ENCODE measurements around the gene ASB10.

Gene ASB10

DNA sequence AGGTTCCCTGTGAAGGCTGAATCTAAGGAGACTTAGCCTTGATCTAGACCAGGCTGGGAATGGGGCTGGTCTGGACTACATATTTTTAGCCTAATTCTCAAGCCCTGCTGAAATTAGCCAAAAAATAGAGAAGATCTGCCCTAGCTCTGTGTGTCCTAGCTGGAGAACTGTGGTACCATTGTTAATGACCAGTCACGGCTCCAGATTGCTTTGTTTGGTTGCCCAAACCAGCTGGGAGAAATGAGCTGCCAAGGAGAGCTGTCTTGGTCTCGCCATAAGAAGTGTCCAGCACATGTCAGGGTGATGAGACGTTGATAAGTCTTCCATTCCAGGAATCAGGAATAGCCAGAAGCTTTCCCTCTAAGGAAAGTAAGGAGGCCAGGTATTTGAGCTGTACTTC lies 40.3 kb downstream of the ASB10 start:
- Histone ChIP-seq H3K9me3 (ENCODE audit: control insufficient read depth in 5 of 5, low read length in 5 of 5) (no peaks in the 10 kb centered on the region), H3K4me3 (ENCODE audit: low read depth in 1 of 5, low read length in 5 of 5) (no peak overlapping the region), H3K36me3 (ENCODE audit: control insufficient read depth in 5 of 5, insufficient read depth in 5 of 5, low read length in 5 of 5) (peaks cover 0 to 33% (median 30%) of the 10 kb centered on the region in 5 donors), H3K9ac (ENCODE audit: low read length in 5 of 5) (no peak overlapping the region), H3K4me1 (ENCODE audit: control insufficient read depth in 5 of 5, insufficient read depth in 5 of 5, low read length in 5 of 5) (peaks cover 1 to 16% (median 11%) of the 10 kb centered on the region in 5 donors), H3K27me3 (ENCODE audit: control insufficient read depth in 5 of 5, insufficient read depth in 4 of 5, low read length in 5 of 5) (peaks cover 4 to 22% (median 12%) of the 10 kb centered on the region in 5 donors), H3K27ac (ENCODE audit: low read depth, low read length) (no peak overlapping the region)

DNA sequence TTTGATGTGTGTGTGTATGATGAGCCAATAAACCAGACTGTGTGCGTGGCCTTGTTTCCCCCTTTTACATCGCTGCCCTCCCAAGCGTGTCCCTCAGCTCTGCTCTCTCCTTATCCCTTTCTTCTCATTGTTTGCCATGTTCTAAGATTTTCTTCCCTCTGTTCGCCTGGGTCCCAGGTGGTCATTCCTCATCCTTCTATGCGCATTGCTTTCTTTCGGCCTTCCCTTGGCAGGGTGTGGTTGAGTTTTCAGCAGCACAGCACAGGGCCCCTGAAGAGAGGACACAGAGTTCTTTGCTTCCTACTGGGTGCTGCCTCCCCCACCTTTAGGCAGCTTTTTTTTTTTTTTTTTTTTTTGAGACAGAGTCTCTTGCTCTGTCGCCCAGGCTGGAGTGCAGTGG lies 42.7 kb downstream of the ASB10 start:
- Histone ChIP-seq H3K4me3 (ENCODE audit: low read depth in 1 of 5, low read length in 5 of 5) (no peak overlapping the region), H3K27me3 (ENCODE audit: control insufficient read depth in 5 of 5, insufficient read depth in 4 of 5, low read length in 5 of 5) (peaks cover 0 to 6% (median 0%) of the 10 kb centered on the region in 5 donors), H3K9ac (ENCODE audit: low read length in 5 of 5) (no peak overlapping the region), H3K27ac (ENCODE audit: low read depth, low read length) (no peak overlapping the region), H3K4me1 (ENCODE audit: control insufficient read depth in 5 of 5, insufficient read depth in 5 of 5, low read length in 5 of 5) (peaks cover 1 to 16% (median 11%) of the 10 kb centered on the region in 5 donors), H3K36me3 (ENCODE audit: control insufficient read depth in 5 of 5, insufficient read depth in 5 of 5, low read length in 5 of 5) (peaks cover 0 to 57% (median 53%) of the 10 kb centered on the region in 5 donors), H3K9me3 (ENCODE audit: control insufficient read depth in 5 of 5, low read length in 5 of 5) (no peaks in the 10 kb centered on the region)

DNA sequence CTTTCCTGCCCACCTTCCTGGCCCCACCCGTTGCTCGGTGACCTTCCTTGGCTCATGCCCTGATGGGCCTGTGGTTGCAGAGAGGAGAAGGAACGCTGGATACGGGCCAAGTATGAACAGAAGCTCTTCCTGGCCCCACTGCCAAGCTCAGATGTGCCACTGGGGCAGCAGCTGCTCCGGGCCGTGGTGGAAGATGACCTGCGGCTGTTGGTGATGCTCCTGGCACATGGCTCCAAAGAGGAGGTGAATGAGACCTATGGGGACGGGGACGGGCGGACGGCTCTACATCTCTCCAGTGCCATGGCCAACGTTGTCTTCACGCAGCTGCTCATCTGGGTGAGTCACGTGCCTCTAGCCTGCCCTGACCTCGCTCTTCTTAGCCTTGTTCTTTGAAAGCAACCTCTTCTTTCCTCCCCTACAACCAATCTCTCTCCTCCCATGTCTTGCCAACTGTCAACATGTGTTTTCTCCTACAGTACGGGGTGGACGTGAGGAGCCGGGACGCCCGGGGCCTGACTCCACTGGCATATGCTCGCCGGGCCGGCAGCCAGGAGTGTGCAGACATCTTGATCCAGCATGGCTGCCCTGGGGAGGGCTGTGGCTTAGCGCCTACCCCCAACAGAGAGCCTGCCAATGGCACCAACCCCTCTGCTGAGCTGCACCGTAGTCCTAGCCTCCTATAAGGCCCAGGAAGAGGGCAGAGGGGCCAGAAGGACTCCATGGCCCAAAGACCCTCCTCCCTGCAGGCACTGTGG lies 43.6 kb downstream of the ASB10 start:
- peaks cover 1 to 16% (median 11%) of the 10 kb centered on the region in 5 donors for H3K4me1 ChIP-seq (ENCODE audit: control insufficient read depth in 5 of 5, insufficient read depth in 5 of 5, low read length in 5 of 5)
- H3K27ac ChIP-seq (ENCODE audit: low read depth, low read length) = no peak overlapping the region

DNA sequence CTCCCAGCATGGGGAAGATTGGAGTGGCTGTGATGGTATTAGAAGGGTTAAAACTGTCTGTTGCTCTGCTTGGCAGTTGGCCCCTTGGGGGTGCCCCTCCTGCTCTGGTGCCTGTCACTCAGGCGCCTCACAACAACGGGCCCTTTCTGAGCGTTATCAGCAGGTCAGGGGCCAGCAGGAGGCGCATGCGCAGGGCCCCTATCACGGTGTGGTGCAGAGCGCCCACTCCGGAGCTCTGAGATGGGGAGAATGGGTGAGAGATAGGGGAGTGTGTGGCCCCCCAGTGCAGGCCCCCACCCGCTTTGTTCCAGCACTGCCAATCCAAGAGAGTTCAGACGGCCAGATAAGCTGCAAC lies 44.4 kb downstream of the ASB10 start:
- no peak overlapping the region for H3K9ac ChIP-seq (ENCODE audit: low read length in 5 of 5)
- no peaks in the 10 kb centered on the region for H3K27me3 ChIP-seq (ENCODE audit: control insufficient read depth in 5 of 5, insufficient read depth in 4 of 5, low read length in 5 of 5)
- H3K4me3 ChIP-seq (ENCODE audit: low read depth in 1 of 5, low read length in 5 of 5) = no peak overlapping the region
- no peaks in the 10 kb centered on the region for H3K9me3 ChIP-seq (ENCODE audit: control insufficient read depth in 5 of 5, low read length in 5 of 5)
- peaks cover 1 to 16% (median 11%) of the 10 kb centered on the region in 5 donors for H3K4me1 ChIP-seq (ENCODE audit: control insufficient read depth in 5 of 5, insufficient read depth in 5 of 5, low read length in 5 of 5)
- H3K27ac ChIP-seq (ENCODE audit: low read depth, low read length) = no peak overlapping the region
- peaks cover 0 to 72% (median 63%) of the 10 kb centered on the region in 5 donors for H3K36me3 ChIP-seq (ENCODE audit: control insufficient read depth in 5 of 5, insufficient read depth in 5 of 5, low read length in 5 of 5)

More for the DNA sequence above, 43.6 kb downstream of the ASB10 start:
- Histone ChIP-seq H3K27me3 (ENCODE audit: control insufficient read depth in 5 of 5, insufficient read depth in 4 of 5, low read length in 5 of 5) (no peaks in the 10 kb centered on the region), H3K4me3 (ENCODE audit: low read depth in 1 of 5, low read length in 5 of 5) (no peak overlapping the region), H3K9ac (ENCODE audit: low read length in 5 of 5) (no peak overlapping the region), H3K36me3 (ENCODE audit: control insufficient read depth in 5 of 5, insufficient read depth in 5 of 5, low read length in 5 of 5) (peaks cover 0 to 65% (median 57%) of the 10 kb centered on the region in 5 donors), H3K9me3 (ENCODE audit: control insufficient read depth in 5 of 5, low read length in 5 of 5) (no peaks in the 10 kb centered on the region)

DNA sequence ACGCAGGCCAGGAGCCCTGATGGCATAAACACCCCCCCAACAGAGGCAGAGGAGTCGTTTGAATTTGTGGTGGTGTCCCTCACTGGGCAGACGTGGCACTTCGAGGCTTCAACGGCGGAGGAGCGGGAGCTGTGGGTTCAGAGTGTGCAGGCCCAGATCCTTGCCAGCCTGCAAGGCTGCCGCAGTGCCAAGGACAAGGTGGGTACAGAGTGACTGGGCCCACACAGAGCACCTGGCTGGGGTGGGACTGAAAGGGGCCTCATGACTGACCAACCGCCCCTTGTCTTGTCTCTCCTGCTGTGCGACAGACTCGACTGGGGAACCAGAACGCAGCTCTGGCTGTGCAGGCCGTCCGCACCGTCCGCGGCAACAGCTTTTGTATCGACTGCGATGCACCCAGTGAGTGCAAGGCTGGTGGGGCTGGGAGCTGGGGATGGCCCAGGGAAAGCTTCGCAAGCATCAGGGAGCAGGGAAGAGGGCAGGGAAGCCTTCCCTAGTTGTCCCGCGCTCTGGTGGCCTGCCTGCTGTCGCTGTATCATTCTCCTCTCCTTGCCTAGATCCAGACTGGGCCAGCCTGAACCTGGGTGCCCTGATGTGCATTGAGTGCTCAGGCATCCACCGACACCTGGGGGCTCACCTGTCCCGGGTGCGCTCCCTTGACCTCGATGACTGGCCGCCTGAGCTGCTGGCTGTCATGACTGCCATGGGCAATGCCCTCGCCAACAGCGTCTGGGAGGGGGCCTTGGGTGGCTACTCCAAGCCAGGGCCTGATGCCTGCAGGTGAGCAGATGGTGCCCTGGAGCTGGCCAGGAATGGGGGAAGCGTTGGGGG lies 45.0 kb downstream of the ASB10 start:
- Histone ChIP-seq H3K4me3 (ENCODE audit: low read depth in 1 of 5, low read length in 5 of 5) (no peak overlapping the region), H3K27ac (ENCODE audit: low read depth, low read length) (no peak overlapping the region), H3K27me3 (ENCODE audit: control insufficient read depth in 5 of 5, insufficient read depth in 4 of 5, low read length in 5 of 5) (no peaks in the 10 kb centered on the region), H3K9ac (ENCODE audit: low read length in 5 of 5) (no peak overlapping the region), H3K9me3 (ENCODE audit: control insufficient read depth in 5 of 5, low read length in 5 of 5) (no peaks in the 10 kb centered on the region), H3K4me1 (ENCODE audit: control insufficient read depth in 5 of 5, insufficient read depth in 5 of 5, low read length in 5 of 5) (peaks cover 1 to 16% (median 11%) of the 10 kb centered on the region in 5 donors), H3K36me3 (ENCODE audit: control insufficient read depth in 5 of 5, insufficient read depth in 5 of 5, low read length in 5 of 5) (peaks cover 0 to 78% (median 66%) of the 10 kb centered on the region in 5 donors)

DNA sequence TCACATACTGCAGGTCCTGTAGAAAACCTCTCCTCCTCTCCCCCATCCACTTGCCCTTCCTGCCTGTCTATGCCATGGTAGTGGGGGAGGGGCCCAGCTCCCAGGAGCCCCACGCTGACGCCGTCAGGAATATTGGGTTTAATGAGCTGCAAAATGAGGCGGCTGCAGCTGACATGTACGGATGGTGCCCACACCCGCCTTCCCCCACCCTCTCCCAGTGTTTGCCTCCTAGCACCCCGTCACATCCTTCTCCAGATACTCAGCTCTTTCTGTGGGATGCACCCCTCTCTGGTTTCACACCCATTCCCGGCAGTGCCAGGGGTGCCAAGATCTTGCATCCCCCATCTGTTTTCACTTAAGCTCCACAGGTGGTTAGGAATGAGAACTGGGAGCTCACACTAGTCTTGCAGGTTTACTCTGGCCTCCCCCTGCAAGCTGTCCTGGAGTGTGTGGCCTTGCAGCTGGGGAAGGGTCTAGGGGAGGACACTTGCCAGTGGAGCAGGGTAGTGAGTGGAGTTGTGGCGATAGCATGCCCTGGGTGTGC lies 45.7 kb downstream of the ASB10 start:
- Histone ChIP-seq H3K4me1 (ENCODE audit: control insufficient read depth in 5 of 5, insufficient read depth in 5 of 5, low read length in 5 of 5) (peaks cover 1 to 16% (median 11%) of the 10 kb centered on the region in 5 donors), H3K9me3 (ENCODE audit: control insufficient read depth in 5 of 5, low read length in 5 of 5) (no peaks in the 10 kb centered on the region), H3K36me3 (ENCODE audit: control insufficient read depth in 5 of 5, insufficient read depth in 5 of 5, low read length in 5 of 5) (peaks cover 1 to 85% (median 72%) of the 10 kb centered on the region in 5 donors), H3K9ac (ENCODE audit: low read length in 5 of 5) (no peak overlapping the region), H3K4me3 (ENCODE audit: low read depth in 1 of 5, low read length in 5 of 5) (no peak overlapping the region), H3K27ac (ENCODE audit: low read depth, low read length) (no peak overlapping the region), H3K27me3 (ENCODE audit: control insufficient read depth in 5 of 5, insufficient read depth in 4 of 5, low read length in 5 of 5) (no peaks in the 10 kb centered on the region)

DNA sequence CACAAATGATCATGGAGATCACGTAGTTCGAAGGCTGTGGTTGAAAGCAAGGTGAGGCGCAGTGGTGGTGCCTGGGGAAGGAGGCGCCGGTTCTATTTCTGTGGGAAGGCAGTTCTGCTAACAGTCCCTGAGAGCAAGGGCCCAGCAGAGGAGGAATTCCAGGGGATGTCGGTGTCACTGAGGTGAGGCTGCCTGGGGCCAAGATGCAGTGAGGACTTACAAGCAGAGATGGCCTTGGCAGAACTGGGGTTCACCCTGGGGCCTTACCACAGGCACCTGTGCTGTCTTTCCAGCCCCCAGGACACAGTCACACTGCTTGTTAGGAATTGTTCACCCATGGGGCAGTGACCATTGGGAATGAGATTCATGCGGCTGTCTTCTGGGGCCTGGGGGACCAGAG lies 46.2 kb downstream of the ASB10 start:
- no peaks in the 10 kb centered on the region for H3K27me3 ChIP-seq (ENCODE audit: control insufficient read depth in 5 of 5, insufficient read depth in 4 of 5, low read length in 5 of 5)
- H3K9me3 ChIP-seq (ENCODE audit: control insufficient read depth in 5 of 5, low read length in 5 of 5) = no peaks in the 10 kb centered on the region
- H3K36me3 ChIP-seq (ENCODE audit: control insufficient read depth in 5 of 5, insufficient read depth in 5 of 5, low read length in 5 of 5) = peaks cover 2 to 91% (median 78%) of the 10 kb centered on the region in 5 donors
- peaks cover 1 to 16% (median 11%) of the 10 kb centered on the region in 5 donors for H3K4me1 ChIP-seq (ENCODE audit: control insufficient read depth in 5 of 5, insufficient read depth in 5 of 5, low read length in 5 of 5)
- no peak overlapping the region for H3K4me3 ChIP-seq (ENCODE audit: low read depth in 1 of 5, low read length in 5 of 5)
- no peak overlapping the region for H3K27ac ChIP-seq (ENCODE audit: low read depth, low read length)
- no peak overlapping the region for H3K9ac ChIP-seq (ENCODE audit: low read length in 5 of 5)

DNA sequence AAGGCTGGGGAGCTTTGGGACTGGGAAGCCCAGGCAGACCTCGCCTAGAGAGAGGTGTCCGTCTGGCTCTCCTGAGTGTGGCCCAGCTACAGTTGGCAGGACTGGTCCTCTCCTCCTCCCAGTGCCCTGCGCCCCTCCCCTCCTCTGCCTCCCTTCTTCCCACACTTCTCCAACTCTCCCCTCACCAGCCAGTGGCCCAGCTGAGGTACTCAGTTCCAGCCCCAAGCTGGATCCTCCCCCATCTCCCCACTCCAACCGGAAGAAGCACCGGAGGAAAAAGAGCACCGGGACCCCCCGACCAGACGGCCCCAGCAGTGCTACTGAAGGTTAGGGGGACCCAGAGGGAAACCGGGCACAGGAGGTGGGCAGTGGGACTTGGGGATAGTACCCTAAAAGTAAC lies 47.3 kb downstream of the ASB10 start:
- no peaks in the 10 kb centered on the region for H3K9me3 ChIP-seq (ENCODE audit: control insufficient read depth in 5 of 5, low read length in 5 of 5)
- no peaks in the 10 kb centered on the region for H3K27me3 ChIP-seq (ENCODE audit: control insufficient read depth in 5 of 5, insufficient read depth in 4 of 5, low read length in 5 of 5)
- H3K9ac ChIP-seq (ENCODE audit: low read length in 5 of 5) = no peak overlapping the region
- H3K27ac ChIP-seq (ENCODE audit: low read depth, low read length) = no peak overlapping the region
- H3K4me1 ChIP-seq (ENCODE audit: control insufficient read depth in 5 of 5, insufficient read depth in 5 of 5, low read length in 5 of 5) = peaks cover 1 to 16% (median 11%) of the 10 kb centered on the region in 5 donors
- peaks cover 2 to 96% (median 83%) of the 10 kb centered on the region in 5 donors for H3K36me3 ChIP-seq (ENCODE audit: control insufficient read depth in 5 of 5, insufficient read depth in 5 of 5, low read length in 5 of 5)
- H3K4me3 ChIP-seq (ENCODE audit: low read depth in 1 of 5, low read length in 5 of 5) = no peak overlapping the region

DNA sequence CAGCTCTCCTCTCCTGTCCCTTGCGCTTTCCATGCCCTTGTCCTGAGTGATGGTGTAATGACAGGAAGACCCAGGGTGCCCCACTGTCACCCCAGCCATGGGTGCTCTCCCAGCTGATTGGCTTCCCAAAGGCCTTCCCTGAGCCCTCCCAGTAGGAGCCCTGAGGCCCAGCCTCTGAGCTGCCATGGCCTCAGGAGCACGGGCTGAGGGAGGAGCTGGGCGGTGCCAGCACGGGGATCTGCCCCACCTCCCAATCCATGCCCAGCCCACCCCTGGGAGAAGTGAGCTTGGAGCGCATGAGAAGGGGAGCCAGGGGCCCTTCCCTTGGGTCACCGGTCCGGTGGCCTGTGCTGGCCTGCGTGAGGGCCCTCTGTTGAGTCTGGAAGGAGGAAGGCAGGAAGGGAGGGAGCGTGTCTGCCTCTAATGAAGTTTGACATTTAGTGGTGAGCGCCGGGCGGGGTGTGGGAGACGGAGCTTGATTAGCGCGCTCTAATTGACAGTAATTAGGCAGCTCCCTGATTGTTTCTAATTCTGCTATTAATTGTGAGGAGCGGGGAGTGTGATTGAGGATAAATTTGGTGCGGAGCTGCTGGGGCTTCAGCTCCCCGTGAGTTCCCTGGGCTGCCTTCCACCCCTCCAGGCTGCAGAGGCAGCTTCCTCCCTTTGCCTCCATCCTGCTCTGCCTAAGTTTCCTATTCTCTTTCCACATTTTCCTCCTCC lies 47.8 kb downstream of the ASB10 start:
- Histone ChIP-seq H3K9ac (ENCODE audit: low read length in 5 of 5) (no peak overlapping the region), H3K27me3 (ENCODE audit: control insufficient read depth in 5 of 5, insufficient read depth in 4 of 5, low read length in 5 of 5) (no peaks in the 10 kb centered on the region), H3K9me3 (ENCODE audit: control insufficient read depth in 5 of 5, low read length in 5 of 5) (no peaks in the 10 kb centered on the region), H3K27ac (ENCODE audit: low read depth, low read length) (no peak overlapping the region), H3K36me3 (ENCODE audit: control insufficient read depth in 5 of 5, insufficient read depth in 5 of 5, low read length in 5 of 5) (peaks cover 2 to 98% (median 86%) of the 10 kb centered on the region in 5 donors), H3K4me1 (ENCODE audit: control insufficient read depth in 5 of 5, insufficient read depth in 5 of 5, low read length in 5 of 5) (peaks cover 1 to 16% (median 11%) of the 10 kb centered on the region in 5 donors), H3K4me3 (ENCODE audit: low read depth in 1 of 5, low read length in 5 of 5) (no peak overlapping the region)

All from subcutaneous abdominal adipose tissue (tissue), 5 donors.